GM12878 (cell line): Measurements from ENCODE around the gene DAAM2. TPM values are rescaled to one million over a fixed set of nuclear protein-coding genes. Genes with fewer than 3 reads are reported as not detected.

Source experiments
- ATAC-seq: fragments of 200-7000 bp; cut with Tn5 transposase; 3 replicates; pipeline ENCODE4 v1.9.1; 2020; ENCODE audit warnings: mild to moderate bottlenecking, moderate library complexity
- BruUV-seq: library from RNA; stranded (reverse); fragments of 400-500 nt; replicated peaks from 2 replicates; lab custom pipeline; 2021; lab: Mats Ljungman, UMichigan
- CTCF ChIA-PET: fragments of 300-600 bp; sonication (Branson Sonifier 250); formaldehyde crosslinking; extraction: SDS; loops from one replicate; lab custom pipeline; 2021; ENCODE audit warnings: inconsistent platforms; lab: Yijun Ruan, JAX
- POLR2A ChIA-PET: fragments of 350-600 bp; formaldehyde crosslinking; extraction: SDS; loops from one replicate; lab custom pipeline; 2021; ENCODE audit warnings: inconsistent platforms; lab: Charles Lee
- RAD21 ChIA-PET: fragments of 300-600 bp; sonication (Branson Sonifier 250); formaldehyde crosslinking; loops from one replicate; lab custom pipeline; 2023; ENCODE audit warnings: antibody characterized with exemption; ENCODE audit not compliant: unreplicated experiment; lab: Charles Lee
- SMC1A ChIA-PET: fragments of 300-600 bp; sonication (Branson Sonifier 250); formaldehyde crosslinking; loops from one replicate; lab custom pipeline; 2023; ENCODE audit not compliant: unreplicated experiment, uncharacterized antibody; lab: Charles Lee
- DNase-seq: peaks from one replicate; pipeline ENCODE4 v3.0.0-alpha.2; 2011; ENCODE audit warnings: low read depth, low spot score
- FAIRE-seq: peaks from 3 replicates; lab custom pipeline; 2011; peaks lifted over from hg19 to GRCh38; lab: Jason Lieb, UNC
- H2AFZ ChIP-seq: 2 replicates; pipeline ENCODE4 v1.6.0; 2011; ENCODE audit warnings: low read depth, low read length, control low read depth; ENCODE audit not compliant: control insufficient read depth
- H3K27ac ChIP-seq: 2 replicates; pipeline ENCODE4 v1.5.1; 2011; ENCODE audit warnings: control low read depth; ENCODE audit not compliant: control insufficient read depth, insufficient read depth
- H3K27me3 ChIP-seq, 2 experiments: replicated peaks in 1 of 2; 2 replicates each; pipeline versions ENCODE4 v1.6.0 to v1.6.1; 2011; ENCODE audit warnings: low read length in 1 of 2; ENCODE audit not compliant: control insufficient read depth in 2 of 2, insufficient read depth in 2 of 2
- H3K36me3 ChIP-seq, 2 experiments: 2 replicates each; pipeline ENCODE4 v1.5.1; 2011; ENCODE audit warnings: low read length in 1 of 2; ENCODE audit not compliant: control insufficient read depth in 2 of 2, insufficient read depth in 2 of 2
- H3K4me1 ChIP-seq: 2 replicates; pipeline ENCODE4 v1.6.1; 2011; ENCODE audit warnings: mild to moderate bottlenecking, low read length, moderate library complexity, mixed read lengths; ENCODE audit not compliant: control insufficient read depth, insufficient read depth
- H3K4me2 ChIP-seq: 2 replicates; pipeline ENCODE4 v1.6.0; 2011; ENCODE audit warnings: control low read depth; ENCODE audit not compliant: control insufficient read depth, insufficient read depth
- H3K4me3 ChIP-seq: fragments of 200-600 bp; sonication (generic); 2 replicates; pipeline ENCODE4 v1.5.1; 2016
- H3K79me2 ChIP-seq: 2 replicates; pipeline ENCODE4 v1.6.0; 2011; ENCODE audit warnings: low read length; ENCODE audit not compliant: control insufficient read depth, insufficient read depth
- H3K9ac ChIP-seq: 2 replicates; pipeline ENCODE4 v1.8.0; 2011; ENCODE audit warnings: low read length, control low read depth, mixed read lengths; ENCODE audit not compliant: control insufficient read depth, insufficient read depth
- H3K9me3 ChIP-seq: replicated peaks from 3 replicates; pipeline ENCODE4 v1.5.1; 2011; ENCODE audit warnings: mild to moderate bottlenecking, low read length; ENCODE audit not compliant: control insufficient read depth, insufficient read depth
- H4K20me1 ChIP-seq: 2 replicates; pipeline ENCODE4 v1.6.0; 2011; ENCODE audit not compliant: control insufficient read depth, insufficient read depth
- ATF3 ChIP-seq: IDR thresholded peaks from 2 replicates; pipeline ENCODE4 v1.6.1; 2011; ENCODE audit warnings: low read depth, mild to moderate bottlenecking, low read length, moderate library complexity, borderline replicate concordance; ENCODE audit errors: extremely low read depth
- CBX3 ChIP-seq: fragments of 200-600 bp; sonication (generic); IDR thresholded peaks from 2 replicates; pipeline ENCODE4 v1.6.1; 2016; ENCODE audit warnings: low read depth, borderline replicate concordance
- E2F4 ChIP-seq: IDR thresholded peaks from 2 replicates; pipeline ENCODE4 v1.6.1; 2012; ENCODE audit warnings: low read depth, low read length, improper control_type of control experiment
- KDM1A ChIP-seq: fragments of 200-600 bp; sonication (generic); IDR thresholded peaks from 2 replicates; pipeline ENCODE4 v1.6.1; 2016; ENCODE audit warnings: borderline replicate concordance
- LARP7 ChIP-seq: fragments of 450-650 bp; IDR thresholded peaks from 2 replicates; pipeline ENCODE4 v1.6.1; 2017; ENCODE audit warnings: mild to moderate bottlenecking
- NR2C1 ChIP-seq: fragments of 450-650 bp; IDR thresholded peaks from 2 replicates; pipeline ENCODE4 v1.6.1; 2017; ENCODE audit warnings: antibody characterized with exemption, mild to moderate bottlenecking, moderate library complexity
- RUNX3 ChIP-seq: IDR thresholded peaks from 2 replicates; pipeline ENCODE4 v1.6.1; 2012; ENCODE audit warnings: low read length, inconsistent platforms
- STAT1 ChIP-seq: fragments of 450-650 bp; conservative IDR thresholded peaks from 2 replicates; pipeline ENCODE4 v1.6.1; 2014; ENCODE audit warnings: antibody characterized with exemption, mild to moderate bottlenecking
- SUPT20H ChIP-seq: IDR thresholded peaks from 2 replicates; pipeline ENCODE4 v1.6.1; 2011; ENCODE audit warnings: low read depth, mild to moderate bottlenecking, low read length, moderate library complexity, borderline replicate concordance; ENCODE audit not compliant: control insufficient read depth
- TBL1XR1 ChIP-seq: IDR thresholded peaks from 2 replicates; pipeline ENCODE4 v1.6.1; 2012; ENCODE audit warnings: low read depth, low read length, improper control_type of control experiment
- TCF3 ChIP-seq: IDR thresholded peaks from 2 replicates; pipeline ENCODE4 v1.6.1; 2012; ENCODE audit warnings: low read depth, mild to moderate bottlenecking, low read length, borderline replicate concordance; ENCODE audit not compliant: insufficient read depth
- WRNIP1 ChIP-seq: IDR thresholded peaks from 2 replicates; pipeline ENCODE4 v1.6.1; 2011; ENCODE audit warnings: low read depth, low read length, improper control_type of control experiment, borderline replicate concordance
- YY1 ChIP-seq: IDR thresholded peaks from 2 replicates; pipeline ENCODE4 v1.6.1; 2011; ENCODE audit warnings: low read depth, mild to moderate bottlenecking, low read length
- ZNF24 ChIP-seq: fragments of 450-650 bp; IDR thresholded peaks from 2 replicates; pipeline ENCODE4 v1.6.1; 2017; ENCODE audit warnings: antibody characterized with exemption, mild to moderate bottlenecking
- WGBS: methylation state at CpG from one replicate; pipeline ENCODE4 v1.1.6; 2016; ENCODE audit warnings: low lambda C conversion rate; ENCODE audit not compliant: insufficient replicate concordance, insufficient coverage; ENCODE audit errors: missing lambda C conversion rate; 5-methylcytosine and 5-hydroxymethylcytosine counted together
- in situ Hi-C: fragments of 300-500 bp; cut with MboI; formaldehyde crosslinking; loops from 9 replicates; pipeline ENCODE4 v1.14.3; 2018; ENCODE audit warnings: mixed read lengths
- intact Hi-C: fragments of 100-400 bp; cut with micrococcal nuclease; formaldehyde crosslinking; loops from one replicate; pipeline ENCODE4 v1.14.2; 2022; ENCODE audit not compliant: unreplicated experiment
- polyA plus RNA-seq, 11 experiments: library from polyadenylated mRNA; depleted of rRNA in 4 of 11; unstranded in 6 of 11; stranded (reverse) in 5 of 11; fragments of >200 nt; fragmentation: Nextera tagmentation in 4 of 11; fragmentation: Illumina TruSeq in 1 of 11; extraction: Ambion mirVana in 4 of 11; extraction: Trizol in 1 of 11; gene quantifications; 1 replicate in 1 of 11; 2 replicates in 10 of 11; pipeline versions ENCODE4 v1.2.1 to v1.2.3, GENCODE V29; 2011 to 2016; ENCODE audit warnings: inconsistent platforms in 2 of 11, missing spikeins in 2 of 11, low read depth in 1 of 11
- total RNA-seq, 4 experiments: library from RNA; depleted of rRNA in 3 of 4; stranded (reverse); fragments of >200 nt in 3 of 4; fragmentation: Illumina TruSeq in 1 of 4; extraction: Trizol in 1 of 4; gene quantifications; 2 replicates each; pipeline versions ENCODE4 v1.2.1 to v1.2.3, GENCODE V29; 2013 to 2021
- TF ChIP-seq, protein P1 (sequence below): IDR thresholded peaks from 2 replicates; pipeline ENCODE4 v1.6.1; 2012; ENCODE audit warnings: low read depth, low read length, improper control_type of control experiment
- TF ChIP-seq, protein P2 (sequence below): fragments of 150-350 bp; IDR thresholded peaks from 2 replicates; pipeline ENCODE4 v1.6.1; 2014; ENCODE audit warnings: mild to moderate bottlenecking, low read depth, low read length

DAAM2 gene
- total and polyA plus RNA-seq, 10 of the 15 experiments (the other 5 are each of a cell fraction or from before 2014, with no cell fraction given): 0.05 to 0.22 TPM; not detected in 8

GRCh38 chr6:39769012-39769411 is 23.2 kb upstream of the DAAM2 start:
- ChIA-PET CTCF (interaction anchor here (0.5 kb wide), 1 partner anchor 21 kb away, joined by 3 read pairs; no protein-coding TSS in a partner anchor), RAD21 (no interaction called here), SMC1A (interaction anchor here (1.1 kb wide), 1 partner anchor 260 kb away, joined by 3 read pairs; no protein-coding TSS in a partner anchor), POLR2A (no interaction called here)
- no peak for FAIRE-seq
- ATAC-seq: no peak
- DNase-seq: no peak
- WGBS: 17% methylated on average over 5 of the region's 5 CpGs
- no peaks in the 10 kb centered on the region for H3K79me2 ChIP-seq
- no peaks in the 10 kb centered on the region for H3K4me1 ChIP-seq
- in situ Hi-C loops (no loop called here), intact Hi-C loops (no loop called here)
- TF ChIP-seq SUPT20H: no peak
- TF ChIP-seq, protein P1, sequence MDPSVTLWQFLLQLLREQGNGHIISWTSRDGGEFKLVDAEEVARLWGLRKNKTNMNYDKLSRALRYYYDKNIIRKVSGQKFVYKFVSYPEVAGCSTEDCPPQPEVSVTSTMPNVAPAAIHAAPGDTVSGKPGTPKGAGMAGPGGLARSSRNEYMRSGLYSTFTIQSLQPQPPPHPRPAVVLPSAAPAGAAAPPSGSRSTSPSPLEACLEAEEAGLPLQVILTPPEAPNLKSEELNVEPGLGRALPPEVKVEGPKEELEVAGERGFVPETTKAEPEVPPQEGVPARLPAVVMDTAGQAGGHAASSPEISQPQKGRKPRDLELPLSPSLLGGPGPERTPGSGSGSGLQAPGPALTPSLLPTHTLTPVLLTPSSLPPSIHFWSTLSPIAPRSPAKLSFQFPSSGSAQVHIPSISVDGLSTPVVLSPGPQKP: no peak
- no peak for TF ChIP-seq YY1
- TF ChIP-seq, protein P2, sequence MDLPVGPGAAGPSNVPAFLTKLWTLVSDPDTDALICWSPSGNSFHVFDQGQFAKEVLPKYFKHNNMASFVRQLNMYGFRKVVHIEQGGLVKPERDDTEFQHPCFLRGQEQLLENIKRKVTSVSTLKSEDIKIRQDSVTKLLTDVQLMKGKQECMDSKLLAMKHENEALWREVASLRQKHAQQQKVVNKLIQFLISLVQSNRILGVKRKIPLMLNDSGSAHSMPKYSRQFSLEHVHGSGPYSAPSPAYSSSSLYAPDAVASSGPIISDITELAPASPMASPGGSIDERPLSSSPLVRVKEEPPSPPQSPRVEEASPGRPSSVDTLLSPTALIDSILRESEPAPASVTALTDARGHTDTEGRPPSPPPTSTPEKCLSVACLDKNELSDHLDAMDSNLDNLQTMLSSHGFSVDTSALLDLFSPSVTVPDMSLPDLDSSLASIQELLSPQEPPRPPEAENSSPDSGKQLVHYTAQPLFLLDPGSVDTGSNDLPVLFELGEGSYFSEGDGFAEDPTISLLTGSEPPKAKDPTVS: no peak
- no peak for TF ChIP-seq LARP7
- TF ChIP-seq ZNF24: no peak
- no peak for TF ChIP-seq TCF3
- TF ChIP-seq WRNIP1: no peak
- no peak for TF ChIP-seq TBL1XR1
- no peak for TF ChIP-seq KDM1A
- no peak for TF ChIP-seq ATF3
- no peak for TF ChIP-seq RUNX3
- TF ChIP-seq STAT1: no peak
- TF ChIP-seq NR2C1: no peak
- TF ChIP-seq CBX3: no peak
- no peak for TF ChIP-seq E2F4
- H3K36me3 ChIP-seq: no peaks in the 10 kb centered on the region
- no peak overlapping the region for H2AFZ ChIP-seq
- no peak overlapping the region for H3K9ac ChIP-seq
- no TSS peak for BruUV-seq
- H3K27me3 ChIP-seq: no peaks in the 10 kb centered on the region
- no peaks in the 10 kb centered on the region for H4K20me1 ChIP-seq
- H3K4me3 ChIP-seq: no peak overlapping the region
- H3K27ac ChIP-seq: no peak overlapping the region
- H3K4me2 ChIP-seq: no peak overlapping the region
- H3K9me3 ChIP-seq: no peaks in the 10 kb centered on the region
